Right ventricle myocardium superior (tissue), 1 donor: ENCODE data around the gene BARD1. TPM values are rescaled to one million over a fixed set of nuclear protein-coding genes. Genes with fewer than 3 reads are reported as not detected.
"Not testable (repeated sequence)": the region's sequence is repeated elsewhere in the genome, so short reads cannot be mapped to it uniquely, and the experiment has no call there.

Source experiments
- ATAC-seq: fragments of 200-7000 bp; cut with Tn5 transposase; one replicate; pipeline ENCODE4 v1.9.1; 2020; ENCODE audit warnings: mild to moderate bottlenecking; ENCODE audit not compliant: poor library complexity
- DNase-seq: peaks from one replicate; pipeline ENCODE4 v3.0.0-alpha.2; 2020
- intact Hi-C: fragments of 100-400 bp; cut with DNase I; formaldehyde crosslinking; loops from one replicate; pipeline ENCODE4 v1.11.2; 2022
- total RNA-seq: library from RNA; stranded (reverse); fragmentation: NEBNext Ultra II Directional; extraction: Animal tissue kit (Norgen Biotek cat#: 25700); gene quantifications from one replicate; pipeline ENCODE4 v1.2.1, GENCODE V29; 2021
- donor health status: DM: no; HTN: yes; CAD: no; lungs with severe emphysema.

The BARD1 gene
- total RNA-seq, 1 donor from 2014 or later, result 10.0 TPM

DNA sequence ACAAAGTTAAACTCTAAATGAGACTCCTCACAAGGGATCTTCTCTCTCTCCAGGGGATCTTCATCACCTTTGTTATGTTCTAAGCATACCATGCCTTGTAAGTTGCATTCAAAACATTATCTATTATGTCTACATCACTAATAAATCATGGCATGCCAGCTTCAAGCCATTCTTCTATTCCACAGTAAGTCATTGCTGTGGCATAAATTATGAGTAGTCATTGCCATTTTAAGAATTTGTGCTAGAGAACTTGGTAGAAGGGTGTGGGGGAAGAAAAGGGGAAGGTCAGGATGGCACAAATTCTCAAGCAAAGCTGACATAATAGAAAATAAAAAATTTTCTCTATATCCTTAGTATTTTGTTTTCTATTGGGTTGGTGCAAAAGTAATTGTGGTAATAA lies 33.5 kb downstream of the BARD1 start:
- intact Hi-C loops, result no loop called here
- ATAC-seq (no peak), DNase-seq (no peak)

- no peak for DNase-seq
- ATAC-seq, result no peak
- intact Hi-C loops, result no loop called here
These were observed 35.4 kb downstream of the BARD1 start for GRCh38 chr2:214774108-214774507.

GRCh38 chr2:214772443-214773015 lies 37.0 kb downstream of the BARD1 start:
- DNase-seq, result no peak
- ATAC-seq, result peak; percentile 56

DNA sequence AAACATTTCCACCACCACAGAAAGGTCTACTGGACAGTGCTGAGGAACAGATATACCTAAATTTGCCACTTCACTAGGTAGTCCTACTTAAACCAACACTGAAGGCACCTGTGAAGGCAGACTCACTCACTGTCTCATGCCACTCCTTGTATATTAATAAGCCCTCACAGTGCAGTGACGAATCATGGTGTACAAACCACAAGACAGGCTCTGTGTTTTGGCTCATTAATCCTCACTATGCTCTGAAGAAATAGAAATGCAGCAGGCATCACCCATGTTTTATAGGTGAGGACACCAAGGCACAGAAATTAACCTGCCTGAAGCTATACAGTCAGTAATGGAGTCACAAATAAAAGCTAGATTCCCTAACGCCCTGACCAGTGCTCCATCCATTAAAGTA lies 44.3 kb downstream of the BARD1 start:
- ATAC-seq (no peak), DNase-seq (no peak)
- intact Hi-C loops, result no loop called here

More at GRCh38 chr2:214772443-214773015, 37.0 kb downstream of the BARD1 start:
- intact Hi-C loops, result no loop called here

GRCh38 chr2:214753455-214753854 lies 56.0 kb downstream of the BARD1 start:
- DNase-seq (no peak), ATAC-seq (no peak)
- intact Hi-C loops, result no loop called here

GRCh38 chr2:214750529-214750928 lies 59.0 kb downstream of the BARD1 start:
- no peak for ATAC-seq
- intact Hi-C loops, result no loop called here
- DNase-seq, result no peak

DNA sequence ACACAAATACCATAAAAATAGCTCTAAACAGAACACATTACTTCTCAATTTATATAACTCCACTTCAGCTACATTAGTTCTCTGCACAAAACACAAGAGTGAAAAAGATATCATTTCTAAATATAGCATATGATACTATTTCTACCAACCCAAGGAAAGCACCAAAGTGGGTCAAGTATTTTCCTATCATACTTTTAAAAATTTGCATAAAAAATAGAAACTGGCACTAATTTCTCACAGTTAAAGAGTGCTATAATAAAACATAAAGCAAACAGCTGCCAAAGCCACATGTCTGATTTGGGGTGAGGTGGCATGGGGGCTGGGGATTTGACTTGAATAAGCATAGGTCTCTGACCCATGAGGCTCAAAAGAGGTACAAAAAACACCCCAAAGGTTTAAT lies 61.5 kb downstream of the BARD1 start:
- no peak for DNase-seq
- intact Hi-C loops, result no loop called here
- peak; percentile 62 for ATAC-seq

DNA sequence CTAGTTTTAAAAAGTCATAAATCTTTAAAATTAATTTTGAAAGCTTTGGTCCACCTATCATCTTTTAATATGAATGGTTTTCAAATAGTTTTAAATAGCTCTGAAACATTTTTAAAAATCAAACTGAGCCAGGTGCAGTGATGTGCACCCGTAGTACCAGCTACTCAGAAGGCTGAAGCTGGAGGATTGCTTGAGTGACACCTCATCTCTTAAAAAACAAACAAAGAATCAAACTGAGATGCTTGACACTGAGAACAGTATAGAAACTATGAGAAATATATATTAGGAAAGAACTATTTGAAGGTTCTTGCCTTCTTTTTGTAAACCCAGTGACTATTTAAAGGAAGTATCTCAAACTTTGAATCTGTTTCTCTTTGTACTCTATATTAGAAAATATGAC lies 67.4 kb downstream of the BARD1 start:
- DNase-seq (no peak), ATAC-seq (no peak)
- intact Hi-C loops, result no loop called here

- ATAC-seq (no peak), DNase-seq (no peak)
- intact Hi-C loops, result no loop called here
These were observed 68.6 kb downstream of the BARD1 start for GRCh38 chr2:214740867-214741395.

GRCh38 chr2:214737188-214737587 lies 72.3 kb downstream of the BARD1 start:
- DNase-seq (no peak), ATAC-seq (no peak)
- intact Hi-C loops, result no loop called here

GRCh38 chr2:214730800-214731407 lies 78.6 kb downstream of the BARD1 start:
- intact Hi-C loops, result no loop called here
- ATAC-seq, result peak; percentile 51
- no peak for DNase-seq

DNA sequence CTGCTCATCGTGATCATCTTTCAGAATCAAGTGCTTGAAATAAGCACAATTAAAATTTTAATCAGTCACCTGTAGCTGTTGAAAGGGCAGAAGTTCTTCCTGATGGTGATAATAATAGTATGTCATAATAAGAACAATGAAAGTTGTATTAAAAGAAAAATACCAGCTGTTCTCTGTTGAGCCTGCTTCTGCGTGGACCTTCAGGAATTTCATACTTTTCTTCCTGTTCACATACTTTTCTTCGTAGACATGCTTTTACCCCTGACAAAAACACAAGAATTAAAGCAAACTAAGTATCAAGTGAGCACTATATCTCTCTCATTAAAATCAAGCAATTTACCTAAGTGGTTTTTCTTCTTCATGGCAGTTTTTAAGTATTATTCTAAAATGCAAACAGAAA lies 79.2 kb downstream of the BARD1 start:
- DNase-seq, result no peak
- ATAC-seq, result no peak
- intact Hi-C loops, result no loop called here

GRCh38 chr2:214724741-214725140 lies 84.7 kb downstream of the BARD1 start:
- intact Hi-C loops, result no loop called here
- ATAC-seq (no peak), DNase-seq (no peak)

- intact Hi-C loops, ATAC-seq, DNase-seq: not testable (repeated sequence)
These were observed 91.6 kb downstream of the BARD1 start for GRCh38 chr2:214717837-214718236.

- no peak for ATAC-seq
- DNase-seq, result no peak
- intact Hi-C loops, result no loop called here
These were observed 92.5 kb downstream of the BARD1 start for GRCh38 chr2:214716811-214717560.

DNA sequence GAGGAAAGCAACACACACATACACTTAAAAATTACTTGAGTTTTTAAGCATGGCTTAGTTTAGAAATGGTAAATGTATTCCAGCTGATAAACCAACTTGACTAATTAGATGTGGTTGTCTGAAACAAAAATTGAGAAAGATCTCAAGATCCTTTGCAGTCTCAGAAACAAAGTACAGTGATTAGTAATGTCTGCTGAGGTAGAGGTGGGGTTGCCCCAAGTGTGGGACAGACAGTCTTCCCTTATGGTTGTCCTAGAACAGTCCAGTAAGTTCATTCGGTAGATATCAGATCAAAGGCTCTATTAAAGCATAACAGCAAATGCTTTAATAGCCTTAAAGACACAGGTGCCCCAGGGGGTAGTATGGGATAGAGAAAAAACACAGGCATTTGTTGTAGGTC lies 94.5 kb downstream of the BARD1 start:
- ATAC-seq (no peak), DNase-seq (no peak)
- intact Hi-C loops, result no loop called here

DNA sequence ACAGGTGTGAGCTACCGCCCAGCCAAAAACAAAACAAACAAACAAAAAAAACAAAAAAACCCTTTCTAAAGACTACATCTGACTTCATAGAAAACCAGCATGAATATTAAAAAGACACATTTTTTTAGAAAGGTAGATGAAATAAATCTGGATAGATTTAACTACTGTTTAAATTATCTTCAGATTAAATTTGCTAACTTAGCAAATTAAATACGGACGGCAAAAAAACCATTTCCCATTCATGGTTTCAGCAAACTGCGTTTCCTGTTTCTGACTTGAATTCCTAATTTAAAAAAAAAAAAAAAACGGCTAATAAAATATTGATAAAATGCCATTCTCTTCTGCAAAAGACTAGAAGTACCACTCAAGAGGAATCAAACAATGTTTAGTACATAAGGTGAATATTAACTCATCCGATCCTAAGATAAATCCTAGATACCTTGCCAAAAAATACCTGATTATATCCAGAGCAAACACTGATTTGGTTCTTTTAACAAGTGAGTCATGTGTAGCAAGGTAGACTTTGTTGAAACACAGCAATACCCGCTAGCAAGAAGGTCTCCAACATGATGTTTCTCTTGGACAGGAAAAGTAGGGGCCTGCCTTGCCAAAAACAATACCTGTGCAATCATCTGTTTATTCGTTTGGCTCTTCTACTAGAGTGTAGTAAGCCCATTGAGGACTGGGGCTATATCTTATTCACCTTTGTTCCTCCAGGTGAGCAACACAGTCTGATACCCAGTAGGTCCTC lies 96.2 kb downstream of the BARD1 start:
- intact Hi-C loops, result no loop called here
- DNase-seq, result no peak
- ATAC-seq, result no peak

DNA sequence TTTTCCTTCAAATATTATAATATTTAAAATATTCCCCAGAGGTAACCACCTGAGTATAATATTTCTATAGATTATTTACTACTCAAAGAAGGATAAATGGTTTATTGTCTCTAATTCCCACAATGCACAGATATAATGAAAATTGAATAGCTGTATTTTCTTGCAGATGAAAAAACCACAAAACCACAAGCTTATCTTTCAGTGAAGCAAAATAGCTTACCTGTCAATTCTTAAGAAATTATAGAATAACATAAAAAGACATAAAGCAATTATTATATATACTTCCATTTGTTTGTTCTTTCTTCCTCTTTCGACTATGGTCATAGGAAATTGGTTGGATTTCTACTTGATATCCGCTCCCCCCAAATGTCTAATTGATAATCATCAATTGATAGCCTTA lies 98.8 kb downstream of the BARD1 start:
- ATAC-seq (no peak), DNase-seq (no peak)
- intact Hi-C loops, result no loop called here

DNA sequence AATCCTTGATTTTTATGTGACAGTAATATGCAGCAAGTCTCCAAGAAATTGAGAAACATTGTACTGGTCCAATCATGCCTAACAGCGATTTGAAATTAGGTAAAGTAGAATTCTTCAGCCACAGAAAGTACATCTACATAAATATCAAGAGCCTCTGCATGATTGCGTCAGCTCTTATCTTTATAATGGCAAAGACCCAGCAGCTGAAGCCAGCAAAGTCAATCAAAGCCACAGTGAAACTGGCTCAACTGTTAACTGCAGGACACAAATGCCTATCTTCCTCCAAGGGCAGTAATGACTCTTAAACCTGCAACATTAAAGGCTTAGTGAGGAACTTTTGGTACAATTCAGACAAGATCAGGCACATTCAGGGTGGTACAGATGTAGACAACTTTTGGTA lies 102.5 kb downstream of the BARD1 start:
- ATAC-seq (peak; percentile 77), DNase-seq (no peak)
- intact Hi-C loops, result no loop called here
